H1 (cell line): ENCODE measurements around the gene PPCDC.

Source experiments
- ASH2L ChIP-seq: fragments of 200-600, 300-600 bp; sonication (generic); IDR thresholded peaks from one replicate; pipeline ENCODE4 v1.7.1; 2017; ENCODE audit warnings: low read length
- CHD2 ChIP-seq: IDR thresholded peaks from 2 replicates; pipeline ENCODE4 v1.6.1; 2012; ENCODE audit warnings: low read length, improper control_type of control experiment
- GABPA ChIP-seq: IDR thresholded peaks from 2 replicates; pipeline ENCODE4 v1.6.1; 2011; ENCODE audit warnings: mild to moderate bottlenecking, low read length, moderate library complexity, borderline replicate concordance; ENCODE audit not compliant: insufficient read depth
- HDAC2 ChIP-seq, 2 experiments: fragments of 300-600 bp in 1 of 2; sonication (generic) in 1 of 2; IDR thresholded peaks; 2 replicates each; pipeline ENCODE4 v1.6.1; 2011 to 2012; ENCODE audit warnings: low read depth in 2 of 2, low read length in 2 of 2, mild to moderate bottlenecking in 2 of 2, moderate library complexity in 2 of 2, borderline replicate concordance in 1 of 2, inconsistent platforms in 1 of 2
- JUN ChIP-seq: IDR thresholded peaks from 2 replicates; pipeline ENCODE4 v1.6.1; 2011; ENCODE audit warnings: low read depth, mild to moderate bottlenecking, improper control_type of control experiment, low read length
- POLR2A ChIP-seq, 2 experiments: IDR thresholded peaks; 1 replicate in 1 of 2; 2 replicates in 1 of 2; pipeline ENCODE4 v1.6.1; 2011; ENCODE audit warnings: low read depth in 2 of 2, low read length in 2 of 2, mild to moderate bottlenecking in 2 of 2; ENCODE audit errors: control extremely low read depth in 1 of 2
- POLR2AphosphoS5 ChIP-seq: IDR thresholded peaks from 2 replicates; pipeline ENCODE4 v1.6.1; 2011; ENCODE audit warnings: low read depth, low read length
- SIN3A ChIP-seq, 2 experiments: IDR thresholded peaks in 1 of 2; conservative IDR thresholded peaks in 1 of 2; 2 replicates each; pipeline ENCODE4 v1.6.1; 2011 to 2012; ENCODE audit warnings: low read length in 2 of 2, improper control_type of control experiment in 1 of 2, low read depth in 1 of 2, mild to moderate bottlenecking in 1 of 2
- SP1 ChIP-seq: IDR thresholded peaks from 2 replicates; pipeline ENCODE4 v1.6.1; 2011; ENCODE audit warnings: low read depth, low read length
- TCF12 ChIP-seq: IDR thresholded peaks from 2 replicates; pipeline ENCODE4 v1.6.1; 2011; ENCODE audit warnings: low read depth, mild to moderate bottlenecking, low read length
- USF2 ChIP-seq: IDR thresholded peaks from 2 replicates; pipeline ENCODE4 v1.6.1; 2011; ENCODE audit warnings: low read length, improper control_type of control experiment
- YY1 ChIP-seq: IDR thresholded peaks from 2 replicates; pipeline ENCODE4 v1.6.1; 2011; ENCODE audit warnings: low read depth, mild to moderate bottlenecking, low read length
- TF ChIP-seq, protein P1 (sequence below), 3 experiments: IDR thresholded peaks; 1 replicate in 2 of 3; 2 replicates in 1 of 3; pipeline versions ENCODE4 v1.5.1 to v1.6.1; 2011; ENCODE audit warnings: low read length in 3 of 3, mild to moderate bottlenecking in 3 of 3, inconsistent platforms in 2 of 3, low read depth in 1 of 3, moderate library complexity in 1 of 3; ENCODE audit not compliant: insufficient read depth in 1 of 3; ENCODE audit errors: control extremely low read depth in 1 of 3

- no peak for TF ChIP-seq SP1
- TF ChIP-seq TCF12, result no peak
- TF ChIP-seq YY1, result no peak
- TF ChIP-seq POLR2A (IDR thresholded peaks at IDR 0.05; ENCODE audit: control extremely low read depth in 1 of 2, low read depth in 2 of 2, low read length in 2 of 2), result no peak
- no peak for TF ChIP-seq GABPA
- TF ChIP-seq SIN3A (conservative IDR thresholded peaks at IDR 0.05 in 1 of 2, IDR thresholded peaks at IDR 0.05 in 1 of 2; ENCODE audit: low read depth in 1 of 2, low read length in 2 of 2), result no peak
- no peak for TF ChIP-seq HDAC2 (IDR thresholded peaks at IDR 0.05; ENCODE audit: borderline replicate concordance in 1 of 2, low read depth in 2 of 2, low read length in 2 of 2)
- TF ChIP-seq, protein P1, sequence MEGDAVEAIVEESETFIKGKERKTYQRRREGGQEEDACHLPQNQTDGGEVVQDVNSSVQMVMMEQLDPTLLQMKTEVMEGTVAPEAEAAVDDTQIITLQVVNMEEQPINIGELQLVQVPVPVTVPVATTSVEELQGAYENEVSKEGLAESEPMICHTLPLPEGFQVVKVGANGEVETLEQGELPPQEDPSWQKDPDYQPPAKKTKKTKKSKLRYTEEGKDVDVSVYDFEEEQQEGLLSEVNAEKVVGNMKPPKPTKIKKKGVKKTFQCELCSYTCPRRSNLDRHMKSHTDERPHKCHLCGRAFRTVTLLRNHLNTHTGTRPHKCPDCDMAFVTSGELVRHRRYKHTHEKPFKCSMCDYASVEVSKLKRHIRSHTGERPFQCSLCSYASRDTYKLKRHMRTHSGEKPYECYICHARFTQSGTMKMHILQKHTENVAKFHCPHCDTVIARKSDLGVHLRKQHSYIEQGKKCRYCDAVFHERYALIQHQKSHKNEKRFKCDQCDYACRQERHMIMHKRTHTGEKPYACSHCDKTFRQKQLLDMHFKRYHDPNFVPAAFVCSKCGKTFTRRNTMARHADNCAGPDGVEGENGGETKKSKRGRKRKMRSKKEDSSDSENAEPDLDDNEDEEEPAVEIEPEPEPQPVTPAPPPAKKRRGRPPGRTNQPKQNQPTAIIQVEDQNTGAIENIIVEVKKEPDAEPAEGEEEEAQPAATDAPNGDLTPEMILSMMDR (IDR thresholded peaks at IDR 0.05; ENCODE audit: control extremely low read depth in 1 of 3, insufficient read depth in 1 of 3, low read depth in 1 of 3, low read length in 3 of 3), result no peak
- no peak for TF ChIP-seq POLR2AphosphoS5
- no peak for TF ChIP-seq CHD2
- TF ChIP-seq USF2, result no peak
- TF ChIP-seq ASH2L, result no peak
- no peak for TF ChIP-seq JUN
These were observed 36.2 kb downstream of the PPCDC start for GRCh38 chr15:75059607-75060006.
